NCI-H2196 (cell line): ENCODE results near the gene MAN2B2.
"Not testable (repeated sequence)": the region's sequence is repeated elsewhere in the genome, so short reads cannot be mapped to it uniquely, and the experiment has no call there.

Source experiments
- DNase-seq: peaks from one replicate; lab custom pipeline; 2025; ENCODE audit not compliant: unreplicated experiment; lab: John Stamatoyannopoulos, UW

MAN2B2 gene

GRCh38 chr4:6613676-6614651 is 39.0 kb downstream of the MAN2B2 start:
- no peak for DNase-seq

- DNase-seq, result no peak
Measured at GRCh38 chr4:6614701-6615230, 39.8 kb downstream of the MAN2B2 start.

- DNase-seq, result no peak
Measured at GRCh38 chr4:6616087-6616995, 41.4 kb downstream of the MAN2B2 start.

- DNase-seq, result no peak
Measured at GRCh38 chr4:6617246-6617645, 42.3 kb downstream of the MAN2B2 start.

- DNase-seq, result no peak
Measured at GRCh38 chr4:6618386-6619115, 43.6 kb downstream of the MAN2B2 start.

- no peak for DNase-seq
Measured at GRCh38 chr4:6619116-6619465, 44.1 kb downstream of the MAN2B2 start.

GRCh38 chr4:6619466-6620255 is 44.7 kb downstream of the MAN2B2 start:
- no peak for DNase-seq

GRCh38 chr4:6620296-6620695 is 45.3 kb downstream of the MAN2B2 start:
- DNase-seq, result no peak

- DNase-seq, result no peak
Measured at GRCh38 chr4:6620891-6621555, 46.0 kb downstream of the MAN2B2 start.

- DNase-seq, result no peak
Measured at GRCh38 chr4:6621556-6621927, 46.6 kb downstream of the MAN2B2 start.

GRCh38 chr4:6622744-6623143 is 47.8 kb downstream of the MAN2B2 start:
- DNase-seq, result no peak

GRCh38 chr4:6625256-6625655 is 50.3 kb downstream of the MAN2B2 start:
- DNase-seq, result no peak

GRCh38 chr4:6626066-6626465 is 51.1 kb downstream of the MAN2B2 start:
- DNase-seq, result no peak

GRCh38 chr4:6627832-6628231 is 52.8 kb downstream of the MAN2B2 start:
- no peak for DNase-seq

GRCh38 chr4:6628484-6628883 is 53.5 kb downstream of the MAN2B2 start:
- DNase-seq, result not testable (repeated sequence)

GRCh38 chr4:6632125-6632524 is 57.1 kb downstream of the MAN2B2 start:
- no peak for DNase-seq

GRCh38 chr4:6633091-6633906 is 58.3 kb downstream of the MAN2B2 start:
- DNase-seq, result no peak

GRCh38 chr4:6634746-6635145 is 59.8 kb downstream of the MAN2B2 start:
- no peak for DNase-seq
